KMS-11 (cell line): ENCODE data around the gene SCGB1A1.

Experiments
- H2AFZ ChIP-seq: fragments of 200-600 bp; sonication (generic); 2 replicates; pipeline ENCODE4 v1.6.1; 2016; ENCODE audit warnings: antibody characterized with exemption, mixed run types, low read depth
- H3K27ac ChIP-seq: fragments of 200-600 bp; sonication (generic); 2 replicates; pipeline ENCODE4 v1.6.1; 2016; ENCODE audit warnings: mild to moderate bottlenecking, mixed run types
- H3K27me3 ChIP-seq: fragments of 200-600 bp; sonication (generic); 2 replicates; pipeline ENCODE4 v1.6.1; 2017; ENCODE audit warnings: mild to moderate bottlenecking, low read depth, mixed run types, moderate library complexity; ENCODE audit not compliant: insufficient read depth
- H3K36me3 ChIP-seq: fragments of 200-600 bp; sonication (generic); 2 replicates; pipeline ENCODE4 v1.6.1; 2017; ENCODE audit warnings: mild to moderate bottlenecking, mixed run types; ENCODE audit not compliant: insufficient read depth
- H3K4me1 ChIP-seq: fragments of 200-600 bp; sonication (generic); 2 replicates; pipeline ENCODE4 v1.6.1; 2016; ENCODE audit warnings: mild to moderate bottlenecking, low read depth, mixed run types; ENCODE audit not compliant: poor library complexity, severe bottlenecking
- H3K4me2 ChIP-seq: fragments of 200-600 bp; sonication (generic); 2 replicates; pipeline ENCODE4 v1.7.0; 2016; ENCODE audit warnings: mild to moderate bottlenecking, mixed run types
- H3K4me3 ChIP-seq: fragments of 200-600 bp; sonication (generic); IDR thresholded peaks from 2 replicates; pipeline ENCODE4 v1.6.1; 2017; ENCODE audit warnings: low read depth, low read length, mixed read lengths; ENCODE audit not compliant: insufficient read depth
- H3K79me2 ChIP-seq: fragments of 200-600 bp; sonication (generic); 2 replicates; pipeline ENCODE4 v1.6.1; 2016; ENCODE audit warnings: low read depth, mixed run types; ENCODE audit not compliant: insufficient read depth
- H3K9ac ChIP-seq: fragments of 200-600 bp; sonication (generic); 2 replicates; pipeline ENCODE4 v1.6.1; 2016; ENCODE audit warnings: mild to moderate bottlenecking, mixed run types
- H4K20me1 ChIP-seq: fragments of 200-600 bp; sonication (generic); 2 replicates; pipeline ENCODE4 v1.6.1; 2016; ENCODE audit warnings: mild to moderate bottlenecking, mixed run types; ENCODE audit not compliant: insufficient read depth
- TF ChIP-seq, protein P1 (sequence below): fragments of 200-600 bp; sonication (generic); conservative IDR thresholded peaks from 2 replicates; pipeline ENCODE4 v1.6.1; 2017; ENCODE audit warnings: low read depth, mild to moderate bottlenecking, antibody characterized with exemption, low read length, moderate library complexity, mixed read lengths

The SCGB1A1 gene

GRCh38 chr11:62406034-62406433 is 12.8 kb upstream of the SCGB1A1 start:
- Histone ChIP-seq H4K20me1 (no peaks in the 10 kb centered on the region), H3K9ac (no peak overlapping the region), H3K36me3 (no peaks in the 10 kb centered on the region), H2AFZ (no peak overlapping the region), H3K4me3 (no peak overlapping the region), H3K27me3 (no peaks in the 10 kb centered on the region), H3K79me2 (no peaks in the 10 kb centered on the region), H3K27ac (no peak overlapping the region), H3K4me1 (no peaks in the 10 kb centered on the region), H3K4me2 (no peak overlapping the region)
- TF ChIP-seq, protein P1, sequence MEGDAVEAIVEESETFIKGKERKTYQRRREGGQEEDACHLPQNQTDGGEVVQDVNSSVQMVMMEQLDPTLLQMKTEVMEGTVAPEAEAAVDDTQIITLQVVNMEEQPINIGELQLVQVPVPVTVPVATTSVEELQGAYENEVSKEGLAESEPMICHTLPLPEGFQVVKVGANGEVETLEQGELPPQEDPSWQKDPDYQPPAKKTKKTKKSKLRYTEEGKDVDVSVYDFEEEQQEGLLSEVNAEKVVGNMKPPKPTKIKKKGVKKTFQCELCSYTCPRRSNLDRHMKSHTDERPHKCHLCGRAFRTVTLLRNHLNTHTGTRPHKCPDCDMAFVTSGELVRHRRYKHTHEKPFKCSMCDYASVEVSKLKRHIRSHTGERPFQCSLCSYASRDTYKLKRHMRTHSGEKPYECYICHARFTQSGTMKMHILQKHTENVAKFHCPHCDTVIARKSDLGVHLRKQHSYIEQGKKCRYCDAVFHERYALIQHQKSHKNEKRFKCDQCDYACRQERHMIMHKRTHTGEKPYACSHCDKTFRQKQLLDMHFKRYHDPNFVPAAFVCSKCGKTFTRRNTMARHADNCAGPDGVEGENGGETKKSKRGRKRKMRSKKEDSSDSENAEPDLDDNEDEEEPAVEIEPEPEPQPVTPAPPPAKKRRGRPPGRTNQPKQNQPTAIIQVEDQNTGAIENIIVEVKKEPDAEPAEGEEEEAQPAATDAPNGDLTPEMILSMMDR, result no peak

GRCh38 chr11:62409831-62410230 is 9.0 kb upstream of the SCGB1A1 start:
- no peak overlapping the region for H3K9ac ChIP-seq
- no peaks in the 10 kb centered on the region for H4K20me1 ChIP-seq
- H2AFZ ChIP-seq, result no peak overlapping the region
- no peaks in the 10 kb centered on the region for H3K36me3 ChIP-seq
- TF ChIP-seq, protein P1, result no peak
- H3K4me3 ChIP-seq, result no peak overlapping the region
- H3K27ac ChIP-seq, result no peak overlapping the region
- no peaks in the 10 kb centered on the region for H3K79me2 ChIP-seq
- no peaks in the 10 kb centered on the region for H3K4me1 ChIP-seq
- H3K27me3 ChIP-seq, result no peaks in the 10 kb centered on the region
- H3K4me2 ChIP-seq, result no peak overlapping the region

DNA sequence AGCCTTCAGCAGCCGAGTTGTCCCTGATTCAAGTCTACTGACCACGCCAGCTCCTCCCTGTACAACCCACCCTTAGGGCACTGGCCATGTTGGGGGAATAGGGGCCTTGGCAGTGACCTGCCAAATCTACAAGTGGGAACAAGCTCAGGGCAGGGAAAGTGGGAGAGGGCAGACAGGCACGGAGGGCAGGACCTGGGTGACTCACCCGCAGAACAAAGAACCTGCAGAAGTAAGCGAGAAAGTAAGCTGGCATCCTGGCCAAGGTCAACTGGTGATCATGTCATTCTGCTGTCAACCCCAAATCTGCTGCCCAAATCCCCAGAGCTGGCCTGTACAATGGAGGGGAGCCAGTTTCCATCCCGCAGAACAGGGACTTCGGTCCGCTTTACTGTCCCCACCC is 7.9 kb upstream of the SCGB1A1 start:
- no peak overlapping the region for H3K27ac ChIP-seq
- H4K20me1 ChIP-seq, result no peaks in the 10 kb centered on the region
- no peak overlapping the region for H3K4me3 ChIP-seq
- no peaks in the 10 kb centered on the region for H3K79me2 ChIP-seq
- H2AFZ ChIP-seq, result no peak overlapping the region
- H3K27me3 ChIP-seq, result no peaks in the 10 kb centered on the region
- no peak overlapping the region for H3K4me2 ChIP-seq
- H3K4me1 ChIP-seq, result no peaks in the 10 kb centered on the region
- H3K36me3 ChIP-seq, result no peaks in the 10 kb centered on the region
- TF ChIP-seq, protein P1, result no peak
- no peak overlapping the region for H3K9ac ChIP-seq

DNA sequence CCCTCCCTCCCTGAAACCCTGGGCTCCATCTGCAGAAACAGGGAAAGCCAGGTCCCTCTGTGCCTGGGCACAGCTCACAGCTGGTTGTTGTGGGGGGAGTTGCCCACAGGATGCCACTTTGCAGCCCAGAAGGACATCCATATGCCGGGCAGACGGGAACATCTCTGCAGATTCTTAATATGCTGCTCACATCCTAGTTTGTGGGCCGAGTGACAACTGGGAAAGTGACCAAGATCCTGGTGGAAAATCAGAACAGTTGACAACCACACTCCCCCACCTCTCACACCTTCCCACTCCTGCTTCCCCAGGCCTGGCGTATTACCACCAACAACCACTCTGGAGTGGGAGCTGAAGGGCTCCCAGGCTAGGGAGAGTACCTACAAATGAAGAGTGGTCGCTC is 7.3 kb upstream of the SCGB1A1 start:
- H3K27me3 ChIP-seq, result no peaks in the 10 kb centered on the region
- TF ChIP-seq, protein P1, result no peak
- H3K4me1 ChIP-seq, result no peaks in the 10 kb centered on the region
- no peak overlapping the region for H3K4me3 ChIP-seq
- H3K36me3 ChIP-seq, result no peaks in the 10 kb centered on the region
- no peak overlapping the region for H3K9ac ChIP-seq
- H3K4me2 ChIP-seq, result no peak overlapping the region
- no peak overlapping the region for H3K27ac ChIP-seq
- no peaks in the 10 kb centered on the region for H4K20me1 ChIP-seq
- no peaks in the 10 kb centered on the region for H3K79me2 ChIP-seq
- no peak overlapping the region for H2AFZ ChIP-seq
